RWPE1 (cell line): ENCODE results near the gene RASAL2.

ENCODE experiments used
- CTCF ChIA-PET: fragments of 350-600 bp; sonication (Branson Sonifier 250); formaldehyde crosslinking; extraction: SDS; loops from one replicate; lab custom pipeline; 2021; lab: Yijun Ruan, JAX
- POLR2A ChIA-PET: fragments of 400-600 bp; formaldehyde crosslinking; extraction: SDS; loops from one replicate; lab custom pipeline; 2020; ENCODE audit warnings: antibody characterized with exemption; ENCODE audit not compliant: low non-redundant PET; lab: Yijun Ruan, JAX
- DNase-seq: peaks from one replicate; pipeline ENCODE4 v3.0.0; 2012; ENCODE audit warnings: low spot score
- H3K27ac ChIP-seq: fragments of 450-650 bp; 2 replicates; pipeline ENCODE4 v1.5.1; 2017
- CTCF ChIP-seq: fragments of 450-650 bp; conservative IDR thresholded peaks from 2 replicates; pipeline ENCODE4 v1.5.1; 2017; ENCODE audit warnings: low read depth, mild to moderate bottlenecking

RASAL2 gene

GRCh38 chr1:178494569-178494971 is 400.7 kb downstream of the RASAL2 start:
- CTCF ChIA-PET = no interaction called here
- no peak for DNase-seq
- POLR2A ChIA-PET = no interaction called here
- no peak overlapping the region for H3K27ac ChIP-seq
- TF ChIP-seq CTCF = no peak

DNA sequence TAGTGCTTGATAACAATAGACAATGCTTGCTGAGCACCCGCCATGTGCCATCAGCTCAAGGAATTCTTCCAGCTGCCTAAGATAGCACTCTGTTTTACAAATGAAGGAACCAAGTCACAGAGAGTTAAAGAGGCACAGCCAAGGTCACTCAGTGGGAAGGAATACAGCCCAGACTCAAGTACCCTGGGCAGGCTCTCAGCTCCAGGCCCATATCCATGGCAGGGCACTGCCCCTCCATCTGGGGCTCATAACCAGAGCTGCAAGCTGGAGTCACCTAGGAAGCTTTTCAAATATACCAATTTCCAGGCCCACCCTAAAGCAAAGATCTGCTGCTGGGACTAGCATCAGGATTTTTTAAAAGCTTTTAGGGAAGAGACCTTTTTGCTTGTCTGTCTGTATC is 401.3 kb downstream of the RASAL2 start:
- no peak for DNase-seq
- H3K27ac ChIP-seq = no peak overlapping the region
- TF ChIP-seq CTCF = no peak
- ChIA-PET CTCF (no interaction called here), POLR2A (no interaction called here)

DNA sequence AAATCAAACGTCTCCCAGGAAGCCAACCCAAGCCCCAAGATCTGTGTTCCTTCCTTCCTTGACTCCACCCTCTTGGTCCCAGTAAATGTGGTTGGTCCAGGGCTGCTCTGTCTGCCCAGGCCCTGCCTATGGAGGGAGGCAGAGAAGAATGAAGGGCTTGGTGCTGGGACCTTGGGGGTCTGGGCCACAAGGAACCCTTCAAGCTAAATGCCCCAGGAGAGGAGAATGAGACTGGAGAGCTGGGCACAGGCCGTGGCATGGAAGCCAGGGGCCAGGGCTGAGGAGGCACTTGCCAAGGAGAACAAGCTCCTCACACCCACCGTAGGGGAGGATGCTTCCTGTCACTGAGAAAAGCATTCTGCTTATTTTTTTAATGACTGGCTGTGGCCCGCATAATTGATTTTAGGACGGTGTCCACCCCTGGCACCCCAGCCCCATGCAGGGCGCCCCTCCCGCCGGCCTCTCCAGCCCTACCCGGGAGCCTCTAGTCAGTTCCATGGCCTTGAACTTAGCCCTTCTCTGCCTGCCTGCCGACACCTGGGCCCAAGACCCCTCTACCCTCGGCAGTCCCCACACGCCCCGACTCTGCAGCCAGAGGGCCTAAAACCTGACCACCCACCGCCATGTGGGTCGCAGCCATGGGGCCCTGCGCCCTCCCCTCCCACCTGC is 402.0 kb downstream of the RASAL2 start:
- DNase-seq = no peak
- H3K27ac ChIP-seq = no peak overlapping the region
- ChIA-PET POLR2A (no interaction called here), CTCF (no interaction called here)
- no peak for TF ChIP-seq CTCF

DNA sequence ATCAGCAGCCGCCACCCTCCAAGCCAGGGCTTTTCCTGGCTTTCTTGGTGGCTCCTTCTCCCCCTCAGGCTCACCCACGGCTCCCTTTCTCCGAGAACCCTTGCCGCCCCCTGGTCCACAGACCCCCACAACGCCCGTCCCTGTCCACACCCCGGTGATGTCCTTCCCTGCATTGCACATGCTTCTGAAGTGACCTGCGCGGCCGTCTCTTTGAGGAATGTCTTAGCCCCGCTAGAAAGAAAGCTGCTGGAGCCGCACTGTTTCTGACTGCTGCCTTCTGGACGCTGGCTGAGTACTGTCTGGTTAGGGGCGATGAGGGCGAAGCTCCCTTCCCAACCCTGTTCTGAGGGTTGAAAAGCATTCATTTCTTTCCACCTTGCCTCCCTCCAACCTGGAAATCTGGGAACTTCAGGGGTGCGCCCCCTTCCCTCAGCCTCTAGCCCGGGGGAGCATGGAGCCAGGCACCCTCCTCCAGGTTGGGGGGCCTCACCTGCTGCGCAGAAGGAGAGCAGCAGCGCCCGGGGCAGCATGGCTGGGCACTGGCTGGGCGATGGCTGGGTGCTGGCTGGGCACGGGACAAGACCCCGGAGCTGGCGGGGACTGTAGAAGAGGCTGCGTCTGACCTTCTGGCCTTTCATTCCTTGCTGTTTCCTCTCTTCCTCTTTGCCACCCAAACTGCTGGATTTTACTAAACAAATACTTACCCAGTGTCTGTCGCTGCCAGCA is 402.7 kb downstream of the RASAL2 start, which contains the start of gene CLEC20A:
TSS of gene CLEC20A (minus strand) at position 555 of the 726 bp plus-strand sequence. CDS start at position 530, 25 bp downstream.
- DNase-seq = no peak
- ChIA-PET CTCF (interaction anchor here (0.6 kb wide), 1 partner anchor 25 kb away, joined by 3 read pairs; no protein-coding TSS in a partner anchor), POLR2A (no interaction called here)
- no peak within 1 kb of the TSS for H3K27ac ChIP-seq
- TF ChIP-seq CTCF = no peak

- no peak for DNase-seq
- ChIA-PET POLR2A (no interaction called here), CTCF (interaction anchor here (0.5 to 0.6 kb wide), 2 partner anchors 60 to 1600 kb away, joined by 3 read pairs; no protein-coding TSS in a partner anchor)
- no peak for TF ChIP-seq CTCF
- no peak overlapping the region for H3K27ac ChIP-seq
Observed at GRCh38 chr1:178497903-178498478, 404.1 kb downstream of the RASAL2 start.

DNA sequence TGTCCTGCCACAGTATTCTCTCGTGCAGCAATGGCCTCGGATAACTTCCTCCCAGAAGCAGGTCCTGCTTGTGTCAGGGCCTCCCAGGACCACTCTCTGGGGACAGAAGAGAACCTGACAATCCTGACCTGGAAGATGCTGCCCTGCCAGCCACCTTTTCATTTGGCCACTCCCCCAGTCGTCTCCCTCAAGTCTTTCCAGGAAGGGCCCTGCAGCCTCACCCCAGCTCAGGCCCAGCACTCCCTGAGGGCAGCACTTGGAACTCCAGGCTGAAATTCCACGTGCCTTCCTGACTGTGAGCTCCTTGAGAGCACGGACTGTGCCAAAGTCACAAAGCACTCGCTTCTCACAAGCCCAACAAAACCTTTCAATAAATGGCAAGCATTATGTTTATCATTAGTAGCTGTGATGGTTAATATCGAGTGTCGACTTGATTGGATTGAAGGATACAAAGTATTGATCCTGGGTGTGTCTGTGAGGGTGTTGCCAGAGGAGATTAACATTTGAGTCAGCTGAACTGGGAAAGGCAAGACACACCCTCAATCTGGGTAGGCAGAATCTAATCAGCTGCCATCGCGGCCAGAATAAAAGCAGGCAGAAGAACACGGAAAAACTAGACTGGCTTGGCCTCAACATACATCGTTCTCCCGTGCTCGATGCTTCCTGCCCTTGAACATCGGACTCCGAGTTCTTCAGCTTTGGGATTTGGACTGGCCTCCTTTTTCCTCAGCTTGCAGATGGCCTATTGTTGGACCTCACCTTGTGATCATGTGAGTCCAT is 405.2 kb downstream of the RASAL2 start:
- no peak for DNase-seq
- H3K27ac ChIP-seq = no peak overlapping the region
- TF ChIP-seq CTCF = no peak
- ChIA-PET POLR2A (no interaction called here), CTCF (interaction anchor here (0.6 to 1.5 kb wide), 3 partner anchors 9 to 609 kb away, joined by 3 to 4 read pairs (median 3); no protein-coding TSS in a partner anchor)
